Fibroblast of lung (primary cell): Measurements from ENCODE around the gene ECI1. TPM values are rescaled to one million over a fixed set of nuclear protein-coding genes. Genes with fewer than 3 reads are reported as not detected.

Experiments used
- DNase-seq, 2 donors: peaks; one replicate each; pipeline versions ENCODE4 v3.0.0 to v3.0.0-alpha.2; 2010; ENCODE audit warnings: low read depth in 2 of 2
- H2AFZ ChIP-seq: 2 replicates; pipeline ENCODE4 v1.5.1; 2012; ENCODE audit warnings: low read length, control low read depth, inconsistent platforms
- H3K27ac ChIP-seq: 2 replicates; pipeline ENCODE4 v1.5.1; 2011; ENCODE audit warnings: low read length, control low read depth; ENCODE audit not compliant: insufficient read depth
- H3K27me3 ChIP-seq: 2 replicates; pipeline ENCODE4 v1.5.1; 2011; ENCODE audit warnings: mild to moderate bottlenecking, low read length; ENCODE audit not compliant: control insufficient read depth, insufficient read depth
- H3K36me3 ChIP-seq: 2 replicates; pipeline ENCODE4 v1.5.1; 2011; ENCODE audit warnings: low read length; ENCODE audit not compliant: control insufficient read depth, insufficient read depth
- H3K4me1 ChIP-seq: 2 replicates; pipeline ENCODE4 v1.5.1; 2011; ENCODE audit warnings: low read length; ENCODE audit not compliant: control insufficient read depth, insufficient read depth; ENCODE audit errors: extremely low read depth
- H3K4me2 ChIP-seq: 2 replicates; pipeline ENCODE4 v1.5.1; 2011; ENCODE audit warnings: low read length, control low read depth; ENCODE audit not compliant: insufficient read depth; ENCODE audit errors: extremely low read depth
- H3K4me3 ChIP-seq, 4 experiments: fragments of 200-600 bp in 1 of 4; sonication (generic) in 1 of 4; replicated peaks in 1 of 4; 2 replicates each; pipeline ENCODE4 v1.5.1; 2011 to 2016; ENCODE audit warnings: low read length in 4 of 4, low read depth in 3 of 4, mild to moderate bottlenecking in 3 of 4, control low read depth in 2 of 4, inconsistent platforms in 1 of 4, mixed read lengths in 1 of 4; ENCODE audit not compliant: insufficient read depth in 1 of 4; ENCODE audit errors: control extremely low read depth in 1 of 4
- H3K79me2 ChIP-seq: 2 replicates; pipeline ENCODE4 v1.5.1; 2012; ENCODE audit warnings: mild to moderate bottlenecking, low read length, inconsistent platforms; ENCODE audit not compliant: control insufficient read depth, insufficient read depth
- H3K9ac ChIP-seq: 2 replicates; pipeline ENCODE4 v1.5.1; 2011; ENCODE audit warnings: mild to moderate bottlenecking, low read length, control low read depth; ENCODE audit not compliant: insufficient read depth
- H3K9me3 ChIP-seq: 2 replicates; pipeline ENCODE4 v1.5.1; 2012; ENCODE audit warnings: low read depth, low read length; ENCODE audit not compliant: control insufficient read depth, insufficient read depth
- H4K20me1 ChIP-seq: 2 replicates; pipeline ENCODE4 v1.5.1; 2011; ENCODE audit warnings: low read length; ENCODE audit not compliant: control insufficient read depth, insufficient read depth; ENCODE audit errors: extremely low read depth
- EZH2 ChIP-seq: IDR thresholded peaks from 2 replicates; pipeline ENCODE4 v1.5.1; 2012; ENCODE audit warnings: low read length, control low read depth, mild to moderate bottlenecking; ENCODE audit errors: missing control alignments
- polyA plus RNA-seq, 2 donors: library from polyadenylated mRNA; depleted of rRNA in 1 of 2; stranded (reverse) in 1 of 2; unstranded in 1 of 2; fragments of >200 nt; gene quantifications; 2 replicates each; pipeline ENCODE4 v1.2.1, GENCODE V29; 2011 to 2012; ENCODE audit warnings: missing spikeins in 1 of 2
- total RNA-seq: library from RNA; depleted of rRNA; stranded (reverse); fragments of >200 nt; gene quantifications from 2 replicates; pipeline ENCODE4 v1.2.1, GENCODE V29; 2014
- TF ChIP-seq, protein P1 (sequence below), 2 donors: IDR thresholded peaks in 1 of 2; conservative IDR thresholded peaks in 1 of 2; 1 replicate in 1 of 2; 2 replicates in 1 of 2; pipeline ENCODE4 v1.5.1; 2011 to 2012; ENCODE audit warnings: low read length in 2 of 2, control low read depth in 1 of 2, inconsistent platforms in 1 of 2, low read depth in 1 of 2, mild to moderate bottlenecking in 1 of 2

ECI1 gene
- total and polyA plus RNA-seq, 2 donors (not counting 1 experiment from before 2014, with no cell fraction given) = 18.8 to 35.8 TPM

DNA sequence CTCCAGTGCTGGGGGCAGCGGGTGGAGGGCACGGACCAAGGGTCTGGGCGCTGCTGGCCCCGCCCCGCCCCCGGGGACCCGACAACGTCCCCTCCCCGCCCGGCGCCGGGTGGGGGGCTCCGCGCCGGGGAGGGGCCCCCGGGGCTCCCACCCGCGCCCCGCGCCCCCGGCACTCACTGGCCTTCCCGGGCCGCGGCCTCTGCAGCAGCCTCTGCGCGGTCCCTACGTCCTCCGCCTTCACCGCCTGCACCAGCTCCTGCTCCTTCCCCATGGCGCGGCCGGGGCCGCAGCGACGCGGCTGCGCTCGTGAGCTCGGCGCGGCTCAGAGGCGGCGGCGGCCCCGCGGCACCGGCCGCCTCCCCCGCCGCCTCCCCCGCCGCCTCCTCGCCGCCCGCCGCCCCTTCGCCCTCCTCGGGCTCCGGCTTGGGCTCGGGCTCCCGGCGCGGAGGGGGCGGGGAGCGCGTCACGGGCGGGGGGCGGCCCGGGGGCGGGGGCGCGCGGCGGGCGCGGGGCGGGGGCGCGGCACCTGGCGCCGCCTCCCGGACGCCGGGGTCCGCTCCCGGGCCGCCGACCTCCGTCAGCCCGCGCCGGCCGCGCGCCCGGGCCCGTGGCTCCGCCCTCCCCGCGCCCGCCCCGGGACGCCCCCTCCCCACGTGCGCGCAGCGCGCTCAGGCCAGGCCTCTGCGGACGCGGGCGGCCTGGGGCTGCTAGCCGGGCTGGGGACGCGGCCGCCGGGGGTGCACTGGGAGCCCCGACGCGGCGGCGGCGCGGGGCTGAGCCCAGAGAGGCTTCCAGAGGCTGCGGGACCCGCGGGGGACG lies 55.0 kb downstream of the ECI1 start, which contains the start of gene CASKIN1:
Gene CASKIN1, minus strand, starts transcription at position 444 of the 819 bp plus-strand sequence. Its CDS starts 173 bp downstream, at position 271.
- no peak within 1 kb of the TSS for H3K9ac ChIP-seq
- no peaks in the 10 kb centered on the region for H3K36me3 ChIP-seq
- DNase-seq = peak in 1 of 2 donors; percentile 15
- peak within 1 kb of the TSS in 1 of 4 experiments; percentile 32 for H3K4me3 ChIP-seq
- no peaks in the 10 kb centered on the region for H3K79me2 ChIP-seq
- no peaks in the 10 kb centered on the region for H3K4me1 ChIP-seq
- H4K20me1 ChIP-seq = no peaks in the 10 kb centered on the region
- peak within 1 kb of the TSS; percentile 13 for H3K4me2 ChIP-seq
- no peak for TF ChIP-seq EZH2
- TF ChIP-seq, protein P1, sequence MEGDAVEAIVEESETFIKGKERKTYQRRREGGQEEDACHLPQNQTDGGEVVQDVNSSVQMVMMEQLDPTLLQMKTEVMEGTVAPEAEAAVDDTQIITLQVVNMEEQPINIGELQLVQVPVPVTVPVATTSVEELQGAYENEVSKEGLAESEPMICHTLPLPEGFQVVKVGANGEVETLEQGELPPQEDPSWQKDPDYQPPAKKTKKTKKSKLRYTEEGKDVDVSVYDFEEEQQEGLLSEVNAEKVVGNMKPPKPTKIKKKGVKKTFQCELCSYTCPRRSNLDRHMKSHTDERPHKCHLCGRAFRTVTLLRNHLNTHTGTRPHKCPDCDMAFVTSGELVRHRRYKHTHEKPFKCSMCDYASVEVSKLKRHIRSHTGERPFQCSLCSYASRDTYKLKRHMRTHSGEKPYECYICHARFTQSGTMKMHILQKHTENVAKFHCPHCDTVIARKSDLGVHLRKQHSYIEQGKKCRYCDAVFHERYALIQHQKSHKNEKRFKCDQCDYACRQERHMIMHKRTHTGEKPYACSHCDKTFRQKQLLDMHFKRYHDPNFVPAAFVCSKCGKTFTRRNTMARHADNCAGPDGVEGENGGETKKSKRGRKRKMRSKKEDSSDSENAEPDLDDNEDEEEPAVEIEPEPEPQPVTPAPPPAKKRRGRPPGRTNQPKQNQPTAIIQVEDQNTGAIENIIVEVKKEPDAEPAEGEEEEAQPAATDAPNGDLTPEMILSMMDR (conservative IDR thresholded peaks at IDR 0.05 in 1 of 2, IDR thresholded peaks at IDR 0.05 in 1 of 2; ENCODE audit: low read depth in 1 of 2, low read length in 2 of 2) = no peak
- no peak within 1 kb of the TSS for H3K27ac ChIP-seq
- H3K9me3 ChIP-seq = no peaks in the 10 kb centered on the region
- H2AFZ ChIP-seq = no peak within 1 kb of the TSS
- H3K27me3 ChIP-seq = peaks cover 45% of the 10 kb centered on the region

- Histone ChIP-seq H3K4me1 (no peaks in the 10 kb centered on the region), H3K27ac (no peak overlapping the region), H3K27me3 (peaks cover 45% of the 10 kb centered on the region), H3K4me3 (peak overlapping the region in 1 of 4 experiments; percentile 32), H3K9ac (no peak overlapping the region), H3K79me2 (no peaks in the 10 kb centered on the region), H3K36me3 (no peaks in the 10 kb centered on the region), H3K4me2 (peak overlapping the region; percentile 13), H3K9me3 (no peaks in the 10 kb centered on the region), H2AFZ (no peak overlapping the region), H4K20me1 (no peaks in the 10 kb centered on the region)
- TF ChIP-seq EZH2 = peak; percentile 92
- TF ChIP-seq, protein P1 (conservative IDR thresholded peaks at IDR 0.05 in 1 of 2, IDR thresholded peaks at IDR 0.05 in 1 of 2; ENCODE audit: low read depth in 1 of 2, low read length in 2 of 2) = no peak
- no peak for DNase-seq
These were observed 55.8 kb downstream of the ECI1 start for GRCh38 chr16:2195322-2196161.

DNA sequence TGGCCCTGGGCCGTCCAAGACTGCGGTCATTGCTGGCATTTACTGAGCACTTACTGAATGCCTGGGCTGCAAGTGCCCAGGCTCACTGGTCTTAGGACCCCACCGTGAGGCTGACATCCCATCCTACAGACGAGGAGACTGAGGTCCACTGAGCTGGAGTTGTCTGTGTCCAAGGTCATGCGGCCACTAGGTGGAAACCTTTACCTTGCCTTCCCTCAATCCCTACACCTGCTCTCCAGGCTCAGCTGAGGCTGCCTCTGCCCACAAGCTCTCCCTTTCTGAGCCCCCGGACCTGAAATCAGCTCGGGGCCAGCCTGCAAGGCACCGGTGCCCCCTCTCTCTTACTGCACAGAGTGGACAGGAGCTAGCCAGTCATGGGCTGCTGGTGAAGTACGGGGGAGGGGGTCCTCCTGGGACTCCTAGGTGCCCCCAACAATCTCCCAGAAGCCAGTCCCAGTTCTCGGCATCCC lies 56.5 kb downstream of the ECI1 start:
- TF ChIP-seq, protein P1 (conservative IDR thresholded peaks at IDR 0.05 in 1 of 2, IDR thresholded peaks at IDR 0.05 in 1 of 2; ENCODE audit: low read depth in 1 of 2, low read length in 2 of 2) = peak in 1 of 2 donors; percentile 33
- TF ChIP-seq EZH2 = peak; percentile 28
- Histone ChIP-seq H3K4me2 (no peak overlapping the region), H3K79me2 (no peaks in the 10 kb centered on the region), H3K27ac (no peak overlapping the region), H2AFZ (no peak overlapping the region), H3K36me3 (no peaks in the 10 kb centered on the region), H3K4me3 (no peak overlapping the region), H4K20me1 (no peaks in the 10 kb centered on the region), H3K9ac (no peak overlapping the region), H3K27me3 (peaks cover 40% of the 10 kb centered on the region), H3K9me3 (no peaks in the 10 kb centered on the region), H3K4me1 (no peaks in the 10 kb centered on the region)
- peak; percentile 34 to 42 for DNase-seq
